HepG2 (cell line): ENCODE data around the gene STK11. TPM values are rescaled to one million over a fixed set of nuclear protein-coding genes. Genes with fewer than 3 reads are reported as not detected.

Source experiments
- BCL6 ChIP-seq: IDR thresholded peaks from 2 replicates; pipeline ENCODE4 v1.6.1; 2016; ENCODE audit warnings: missing genetic modification reagents, missing compliant biosample characterization
- ELF3 ChIP-seq: IDR thresholded peaks from 2 replicates; pipeline ENCODE4 v1.6.1; 2016; ENCODE audit warnings: missing genetic modification reagents, missing compliant biosample characterization
- EP300 ChIP-seq, 3 experiments: sonication (generic) in 1 of 3; formaldehyde crosslinking in 1 of 3; IDR thresholded peaks; 2 replicates each; pipeline versions ENCODE4 v1.5.1 to v1.6.1; 2011 to 2020; ENCODE audit warnings: low read depth in 2 of 3, low read length in 2 of 3, borderline replicate concordance in 1 of 3, improper control_type of control experiment in 1 of 3, mild to moderate bottlenecking in 1 of 3, missing genetic modification reagents in 1 of 3, moderate library complexity in 1 of 3
- GATAD2A ChIP-seq: IDR thresholded peaks from 2 replicates; pipeline ENCODE4 v1.6.1; 2016
- KLF15 ChIP-seq: sonication (generic); formaldehyde crosslinking; IDR thresholded peaks from 2 replicates; pipeline ENCODE4 v1.8.1; 2023; ENCODE audit warnings: borderline replicate concordance, mild to moderate bottlenecking, inconsistent platforms, missing genetic modification reagents, mixed read lengths
- MAFK ChIP-seq, 2 experiments: IDR thresholded peaks in 1 of 2; conservative IDR thresholded peaks in 1 of 2; 2 replicates each; pipeline ENCODE4 v1.6.1; 2011; ENCODE audit warnings: improper control_type of control experiment in 2 of 2, low read length in 2 of 2
- NAIF1 ChIP-seq: sonication (generic); formaldehyde crosslinking; IDR thresholded peaks from 2 replicates; pipeline ENCODE4 v1.5.0; 2020; ENCODE audit warnings: mild to moderate bottlenecking, missing genetic modification reagents, borderline replicate concordance
- RAD51 ChIP-seq: fragments of 450-650 bp; IDR thresholded peaks from 2 replicates; pipeline ENCODE4 v1.6.1; 2016; ENCODE audit warnings: borderline replicate concordance
- RBM22 ChIP-seq: fragments of 200-400 bp; formaldehyde crosslinking; optimal IDR thresholded peaks from 2 replicates; pipeline ENCODE3; 2017; ENCODE audit warnings: mild to moderate bottlenecking, low read length, moderate library complexity
- TAF1 ChIP-seq: sonication (generic); formaldehyde crosslinking; IDR thresholded peaks from 2 replicates; pipeline ENCODE4 v1.4.0; 2020; ENCODE audit warnings: missing genetic modification reagents
- TBX2 ChIP-seq: sonication (generic); formaldehyde crosslinking; IDR thresholded peaks from 2 replicates; pipeline ENCODE4 v1.5.0; 2020; ENCODE audit warnings: missing genetic modification reagents, mild to moderate bottlenecking, borderline replicate concordance
- ZC3H4 ChIP-seq: sonication (generic); formaldehyde crosslinking; IDR thresholded peaks from 2 replicates; pipeline ENCODE4 v1.4.0; 2020; ENCODE audit warnings: missing genetic modification reagents, borderline replicate concordance
- ZFP62 ChIP-seq: sonication (generic); formaldehyde crosslinking; IDR thresholded peaks from 2 replicates; pipeline ENCODE4 v1.4.0; 2020; ENCODE audit warnings: missing genetic modification reagents
- ZNF329 ChIP-seq: sonication (generic); formaldehyde crosslinking; IDR thresholded peaks from 2 replicates; pipeline ENCODE4 v1.9.0; 2021; ENCODE audit warnings: low read depth, mild to moderate bottlenecking, missing genetic modification reagents
- ZNF383 ChIP-seq: sonication (generic); formaldehyde crosslinking; IDR thresholded peaks from 2 replicates; pipeline ENCODE4 v1.4.0; 2020; ENCODE audit warnings: missing genetic modification reagents, mild to moderate bottlenecking, borderline replicate concordance
- ZNF460 ChIP-seq: sonication (generic); formaldehyde crosslinking; IDR thresholded peaks from 2 replicates; pipeline ENCODE4 v1.5.1; 2020; ENCODE audit warnings: missing genetic modification reagents, mild to moderate bottlenecking, borderline replicate concordance
- ZSCAN29 ChIP-seq: sonication (generic); formaldehyde crosslinking; conservative IDR thresholded peaks from 2 replicates; pipeline ENCODE4 v1.4.0; 2020; ENCODE audit warnings: mild to moderate bottlenecking, missing genetic modification reagents
- ZZZ3 ChIP-seq: sonication (generic); formaldehyde crosslinking; IDR thresholded peaks from 2 replicates; pipeline ENCODE4 v1.4.0; 2020; ENCODE audit warnings: missing genetic modification reagents, mild to moderate bottlenecking, borderline replicate concordance
- polyA plus RNA-seq, 8 experiments: library from polyadenylated mRNA; depleted of rRNA in 3 of 8; stranded (reverse) in 7 of 8; unstranded in 1 of 8; fragments of >200 nt; fragmentation: Illumina TruSeq in 4 of 8; extraction: Trizol in 4 of 8; gene quantifications; 2 replicates each; pipeline versions ENCODE4 v1.2.1 to v1.2.3, GENCODE V29; 2011 to 2016; ENCODE audit warnings: low read depth in 4 of 8, missing spikeins in 1 of 8, mixed read lengths in 1 of 8; ENCODE audit not compliant: insufficient read depth in 1 of 8
- total RNA-seq, 5 experiments: library from RNA; depleted of rRNA; stranded (reverse); fragments of >200 nt; fragmentation: Illumina TruSeq; extraction: Trizol; gene quantifications; 2 replicates each; pipeline ENCODE4 v1.2.3, GENCODE V29; 2016; ENCODE audit warnings: low read depth in 1 of 5
- TF ChIP-seq, protein P1 (sequence below): sonication (generic); formaldehyde crosslinking; IDR thresholded peaks from 2 replicates; pipeline ENCODE4 v1.4.0; 2020; ENCODE audit warnings: missing genetic modification reagents, low read depth, mild to moderate bottlenecking, borderline replicate concordance
- TF ChIP-seq, protein P2 (sequence below): sonication (generic); formaldehyde crosslinking; IDR thresholded peaks from 2 replicates; pipeline ENCODE4 v1.5.0; 2020; ENCODE audit warnings: missing genetic modification reagents, mild to moderate bottlenecking, borderline replicate concordance
- TF ChIP-seq, protein P3 (sequence below): sonication (generic); formaldehyde crosslinking; IDR thresholded peaks from 2 replicates; pipeline ENCODE4 v1.5.1; 2020; ENCODE audit warnings: mild to moderate bottlenecking, missing genetic modification reagents, moderate library complexity
- TF ChIP-seq, protein P4 (sequence below): sonication (generic); formaldehyde crosslinking; IDR thresholded peaks from 2 replicates; pipeline ENCODE4 v1.4.0; 2020; ENCODE audit warnings: missing genetic modification reagents

STK11 gene
- total and polyA plus RNA-seq, 2 of the 13 experiments (the other 11 are each of a cell fraction or from before 2014, with no cell fraction given) = 27.5 to 43.6 TPM

DNA sequence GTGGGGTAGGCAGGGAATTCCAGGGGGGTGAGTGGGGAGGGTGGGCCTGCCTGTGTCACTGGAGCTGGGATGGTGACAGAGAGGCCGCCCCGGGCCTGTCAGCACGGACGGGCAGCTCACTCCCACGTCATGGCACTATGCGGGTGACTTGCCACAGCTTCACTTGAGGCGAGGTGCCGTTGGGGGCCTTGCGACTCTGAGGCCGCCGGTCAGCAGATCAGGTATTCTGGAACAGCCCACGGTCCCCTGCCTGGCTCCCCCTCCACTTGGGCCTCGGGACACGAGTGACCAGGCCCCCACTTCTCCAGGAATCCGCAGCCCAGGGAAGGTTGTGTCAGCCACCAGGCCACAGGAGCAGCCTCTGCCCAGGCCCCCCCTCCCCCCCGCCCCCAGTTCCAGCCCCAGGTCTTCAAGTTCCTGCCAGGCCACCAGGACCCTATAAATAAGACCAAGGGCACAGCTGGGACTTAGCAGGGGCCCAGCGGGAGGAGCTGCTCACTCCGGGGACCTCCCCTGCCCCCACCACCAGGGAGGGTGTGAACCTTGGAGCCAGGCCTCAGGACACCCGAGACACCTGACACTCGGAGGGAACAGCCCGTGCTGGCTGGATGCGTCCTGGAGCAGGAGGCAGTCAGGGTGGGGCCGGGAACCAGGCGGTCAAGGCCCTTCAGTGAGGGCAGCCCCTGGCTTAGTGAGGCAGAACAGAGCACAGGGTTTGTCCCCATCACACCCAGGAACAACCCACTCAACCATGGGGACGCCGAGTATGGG is 40.1 kb downstream of the STK11 start (continued):
- TF ChIP-seq TAF1 (CRISPR knock-in tag) = peak; percentile 43; the same call in 1 of the 2 replicates
- TF ChIP-seq, protein P1, sequence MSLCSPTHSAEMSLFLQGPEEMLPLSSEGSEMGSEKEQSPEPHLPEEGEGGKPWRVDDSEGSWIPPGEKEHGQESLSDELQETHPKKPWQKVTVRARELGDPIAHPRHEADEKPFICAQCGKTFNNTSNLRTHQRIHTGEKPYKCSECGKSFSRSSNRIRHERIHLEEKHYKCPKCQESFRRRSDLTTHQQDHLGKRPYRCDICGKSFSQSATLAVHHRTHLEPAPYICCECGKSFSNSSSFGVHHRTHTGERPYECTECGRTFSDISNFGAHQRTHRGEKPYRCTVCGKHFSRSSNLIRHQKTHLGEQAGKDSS (CRISPR knock-in tag) = 0 out of 2 replicates have a peak, but pooled peaks have one; percentile 8
- TF ChIP-seq RBM22 = no peak
- TF ChIP-seq BCL6 (CRISPR knock-in tag) = peak; percentile 42; the same call in 1 of the 2 replicates
- TF ChIP-seq ZNF329 (CRISPR knock-in tag) = 0 out of 2 replicates have a peak, but pooled peaks have one; percentile 58
- TF ChIP-seq, protein P2, sequence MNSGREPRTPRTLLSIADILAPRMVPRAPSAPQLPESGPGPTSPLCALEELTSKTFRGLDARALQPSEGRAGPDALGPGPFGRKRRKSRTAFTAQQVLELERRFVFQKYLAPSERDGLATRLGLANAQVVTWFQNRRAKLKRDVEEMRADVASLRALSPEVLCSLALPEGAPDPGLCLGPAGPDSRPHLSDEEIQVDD (CRISPR knock-in tag) = no peak
- TF ChIP-seq MAFK (conservative IDR thresholded peaks at IDR 0.05 in 1 of 2, IDR thresholded peaks at IDR 0.05 in 1 of 2; ENCODE audit: low read length in 2 of 2) = no peak
- peak; percentile 8; the same call in 1 of the 2 replicates for TF ChIP-seq ELF3 (CRISPR knock-in tag)
- peak; percentile 59; the same call in 1 of the 2 replicates for TF ChIP-seq GATAD2A (CRISPR knock-in tag)
- TF ChIP-seq ZNF383 (CRISPR knock-in tag) = no peak
- TF ChIP-seq NAIF1 (CRISPR knock-in tag) = no peak
- TF ChIP-seq RAD51 = no peak
- peak; percentile 37; the same call in 1 of the 2 replicates for TF ChIP-seq TBX2 (CRISPR knock-in tag)
- no peak for TF ChIP-seq ZFP62 (CRISPR knock-in tag)
- no peak for TF ChIP-seq ZZZ3 (CRISPR knock-in tag)
- TF ChIP-seq KLF15 (CRISPR knock-in tag) = no peak
- TF ChIP-seq, protein P3, sequence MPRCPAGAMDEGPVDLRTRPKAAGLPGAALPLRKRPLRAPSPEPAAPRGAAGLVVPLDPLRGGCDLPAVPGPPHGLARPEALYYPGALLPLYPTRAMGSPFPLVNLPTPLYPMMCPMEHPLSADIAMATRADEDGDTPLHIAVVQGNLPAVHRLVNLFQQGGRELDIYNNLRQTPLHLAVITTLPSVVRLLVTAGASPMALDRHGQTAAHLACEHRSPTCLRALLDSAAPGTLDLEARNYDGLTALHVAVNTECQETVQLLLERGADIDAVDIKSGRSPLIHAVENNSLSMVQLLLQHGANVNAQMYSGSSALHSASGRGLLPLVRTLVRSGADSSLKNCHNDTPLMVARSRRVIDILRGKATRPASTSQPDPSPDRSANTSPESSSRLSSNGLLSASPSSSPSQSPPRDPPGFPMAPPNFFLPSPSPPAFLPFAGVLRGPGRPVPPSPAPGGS (CRISPR knock-in tag) = 0 out of 2 replicates have a peak, but pooled peaks have one; percentile 13
- no peak for TF ChIP-seq ZC3H4 (CRISPR knock-in tag)
- TF ChIP-seq, protein P4, sequence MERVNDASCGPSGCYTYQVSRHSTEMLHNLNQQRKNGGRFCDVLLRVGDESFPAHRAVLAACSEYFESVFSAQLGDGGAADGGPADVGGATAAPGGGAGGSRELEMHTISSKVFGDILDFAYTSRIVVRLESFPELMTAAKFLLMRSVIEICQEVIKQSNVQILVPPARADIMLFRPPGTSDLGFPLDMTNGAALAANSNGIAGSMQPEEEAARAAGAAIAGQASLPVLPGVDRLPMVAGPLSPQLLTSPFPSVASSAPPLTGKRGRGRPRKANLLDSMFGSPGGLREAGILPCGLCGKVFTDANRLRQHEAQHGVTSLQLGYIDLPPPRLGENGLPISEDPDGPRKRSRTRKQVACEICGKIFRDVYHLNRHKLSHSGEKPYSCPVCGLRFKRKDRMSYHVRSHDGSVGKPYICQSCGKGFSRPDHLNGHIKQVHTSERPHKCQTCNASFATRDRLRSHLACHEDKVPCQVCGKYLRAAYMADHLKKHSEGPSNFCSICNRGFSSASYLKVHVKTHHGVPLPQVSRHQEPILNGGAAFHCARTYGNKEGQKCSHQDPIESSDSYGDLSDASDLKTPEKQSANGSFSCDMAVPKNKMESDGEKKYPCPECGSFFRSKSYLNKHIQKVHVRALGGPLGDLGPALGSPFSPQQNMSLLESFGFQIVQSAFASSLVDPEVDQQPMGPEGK = peak; percentile 96
- no peak for TF ChIP-seq ZNF460 (CRISPR knock-in tag)
- no peak for TF ChIP-seq ZSCAN29 (CRISPR knock-in tag)
- peak in 1 of 2 experiments; percentile 6; a peak in 1 of 4 replicates for TF ChIP-seq EP300 (IDR thresholded peaks at IDR 0.05; ENCODE audit: low read depth in 2 of 2, low read length in 2 of 2)
- no peak for TF ChIP-seq EP300 (CRISPR knock-in tag; IDR thresholded peaks at IDR 0.05; ENCODE audit: borderline replicate concordance)
